WTC11 (cell line): ENCODE results near the gene USF3.

Source experiments
- AFF4 ChIP-seq: sonication (generic); formaldehyde crosslinking; IDR thresholded peaks from 2 replicates; pipeline ENCODE4 v1.8.1; 2023; ENCODE audit warnings: mild to moderate bottlenecking, missing genetic modification reagents, borderline replicate concordance
- CTCF ChIP-seq: fragments of 200-600 bp; IDR thresholded peaks from 2 replicates; pipeline ENCODE4 v1.8.0; 2022; ENCODE audit warnings: antibody characterized with exemption
- FOXP1 ChIP-seq: sonication (generic); formaldehyde crosslinking; IDR thresholded peaks from 2 replicates; pipeline ENCODE4 v1.8.0; 2022; ENCODE audit warnings: missing genetic modification reagents, mild to moderate bottlenecking, moderate library complexity, borderline replicate concordance
- NFYB ChIP-seq: sonication (generic); formaldehyde crosslinking; conservative IDR thresholded peaks from 2 replicates; pipeline ENCODE4 v1.8.0; 2022; ENCODE audit warnings: low read depth, missing genetic modification reagents

GRCh38 chr3:113602256-113602655 is 94.2 kb downstream of the USF3 start:
- TF ChIP-seq CTCF (no peak), FOXP1 (CRISPR knock-in tag) (no peak), NFYB (CRISPR knock-in tag) (no peak), AFF4 (CRISPR knock-in tag) (no peak)
